ENCODE measurements around the gene RPUSD3.

RPUSD3 gene

GRCh38 chr3:9800529-9800928, 43.3 kb downstream of the RPUSD3 start:
- DNase-seq, result no peak
- TF ChIP-seq CTCF (IDR thresholded peaks at IDR 0.05; ENCODE audit: low read depth, low read length), result peak; percentile 47
- Histone ChIP-seq H3K4me3 (ENCODE audit: low read depth, low read length) (no peak overlapping the region), H3K36me3 (peaks cover 79% of the 10 kb centered on the region), H3K27me3 (ENCODE audit: insufficient read depth, low read depth, severe bottlenecking) (no peaks in the 10 kb centered on the region), H3K27ac (no peak overlapping the region), H3K9me3 (ENCODE audit: severe bottlenecking) (no peaks in the 10 kb centered on the region)

- no peaks in the 10 kb centered on the region for H3K9me3 ChIP-seq (ENCODE audit: severe bottlenecking)
- DNase-seq, result no peak
- H3K36me3 ChIP-seq, result peaks cover 54% of the 10 kb centered on the region
- no peak overlapping the region for H3K27ac ChIP-seq
- H3K4me3 ChIP-seq (ENCODE audit: low read depth, low read length), result no peak overlapping the region
- no peaks in the 10 kb centered on the region for H3K27me3 ChIP-seq (ENCODE audit: insufficient read depth, low read depth, severe bottlenecking)
- no peak for TF ChIP-seq CTCF (IDR thresholded peaks at IDR 0.05; ENCODE audit: low read depth, low read length)
Measured at GRCh38 chr3:9797196-9797945, 46.4 kb downstream of the RPUSD3 start.

- no peak overlapping the region for H3K4me3 ChIP-seq (ENCODE audit: low read depth, low read length)
- DNase-seq, result no peak
- H3K36me3 ChIP-seq, result peaks cover 45% of the 10 kb centered on the region
- no peak overlapping the region for H3K27ac ChIP-seq
- no peak for TF ChIP-seq CTCF (IDR thresholded peaks at IDR 0.05; ENCODE audit: low read depth, low read length)
- no peaks in the 10 kb centered on the region for H3K27me3 ChIP-seq (ENCODE audit: insufficient read depth, low read depth, severe bottlenecking)
- H3K9me3 ChIP-seq (ENCODE audit: severe bottlenecking), result no peaks in the 10 kb centered on the region
Measured at GRCh38 chr3:9795207-9795606, 48.6 kb downstream of the RPUSD3 start.

- no peak for DNase-seq
- no peak for TF ChIP-seq CTCF (IDR thresholded peaks at IDR 0.05; ENCODE audit: low read depth, low read length)
- Histone ChIP-seq H3K27me3 (ENCODE audit: insufficient read depth, low read depth, severe bottlenecking) (no peaks in the 10 kb centered on the region), H3K36me3 (peaks cover 45% of the 10 kb centered on the region), H3K4me3 (ENCODE audit: low read depth, low read length) (no peak overlapping the region), H3K9me3 (ENCODE audit: severe bottlenecking) (no peaks in the 10 kb centered on the region), H3K27ac (no peak overlapping the region)
Measured at GRCh38 chr3:9794400-9794799, 49.4 kb downstream of the RPUSD3 start.

GRCh38 chr3:9793161-9793781, 50.5 kb downstream of the RPUSD3 start:
- no peak for DNase-seq
- TF ChIP-seq CTCF (IDR thresholded peaks at IDR 0.05; ENCODE audit: low read depth, low read length), result no peak
- H3K36me3 ChIP-seq, result peaks cover 40% of the 10 kb centered on the region
- H3K4me3 ChIP-seq (ENCODE audit: low read depth, low read length), result peak overlapping the region; percentile 82
- H3K27ac ChIP-seq, result peak overlapping the region; percentile 98
- no peaks in the 10 kb centered on the region for H3K9me3 ChIP-seq (ENCODE audit: severe bottlenecking)
- no peaks in the 10 kb centered on the region for H3K27me3 ChIP-seq (ENCODE audit: insufficient read depth, low read depth, severe bottlenecking)
